Gastrocnemius medialis (tissue), 4 donors: ENCODE results near the gene SEC14L3.

Source experiments
- POLR2A ChIP-seq, 2 donors: fragments of 450-650 bp; IDR thresholded peaks; one replicate each; pipeline ENCODE4 v1.6.1; 2017; ENCODE audit warnings: antibody characterized with exemption in 2 of 2, mild to moderate bottlenecking in 2 of 2, moderate library complexity in 2 of 2
- TF ChIP-seq, protein P1 (sequence below), 5 experiments: fragments of 450-650 bp in 3 of 5; fragments of 200-600 bp in 2 of 5; sonication (generic) in 2 of 5; IDR thresholded peaks in 4 of 5; conservative IDR thresholded peaks in 1 of 5; 1 replicate in 4 of 5; 2 replicates in 1 of 5; pipeline ENCODE4 v1.5.1; 2016 to 2019; ENCODE audit warnings: antibody characterized with exemption in 5 of 5, mild to moderate bottlenecking in 3 of 5, moderate library complexity in 3 of 5

DNA sequence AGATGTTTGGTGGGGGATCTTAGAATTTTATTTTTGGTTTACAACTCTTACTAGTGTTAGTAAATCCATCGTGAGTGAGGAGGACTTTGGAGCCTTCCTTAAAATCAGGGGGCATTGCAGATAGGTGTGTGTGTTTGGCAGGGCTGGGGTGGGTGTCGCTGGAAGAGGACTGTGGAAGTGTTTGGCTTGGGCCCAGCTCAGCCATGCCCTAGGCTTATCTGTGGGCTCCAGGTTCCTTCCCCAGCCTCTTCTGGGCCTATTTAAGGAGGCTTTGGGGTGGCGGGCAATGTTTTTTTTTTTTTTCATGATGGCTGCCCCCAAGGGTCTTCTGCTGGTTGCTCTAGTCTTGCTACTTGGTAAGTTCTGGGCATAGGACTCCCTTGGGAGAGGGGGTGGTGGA is 24.2 kb downstream of the SEC14L3 start:
- TF ChIP-seq, protein P1, sequence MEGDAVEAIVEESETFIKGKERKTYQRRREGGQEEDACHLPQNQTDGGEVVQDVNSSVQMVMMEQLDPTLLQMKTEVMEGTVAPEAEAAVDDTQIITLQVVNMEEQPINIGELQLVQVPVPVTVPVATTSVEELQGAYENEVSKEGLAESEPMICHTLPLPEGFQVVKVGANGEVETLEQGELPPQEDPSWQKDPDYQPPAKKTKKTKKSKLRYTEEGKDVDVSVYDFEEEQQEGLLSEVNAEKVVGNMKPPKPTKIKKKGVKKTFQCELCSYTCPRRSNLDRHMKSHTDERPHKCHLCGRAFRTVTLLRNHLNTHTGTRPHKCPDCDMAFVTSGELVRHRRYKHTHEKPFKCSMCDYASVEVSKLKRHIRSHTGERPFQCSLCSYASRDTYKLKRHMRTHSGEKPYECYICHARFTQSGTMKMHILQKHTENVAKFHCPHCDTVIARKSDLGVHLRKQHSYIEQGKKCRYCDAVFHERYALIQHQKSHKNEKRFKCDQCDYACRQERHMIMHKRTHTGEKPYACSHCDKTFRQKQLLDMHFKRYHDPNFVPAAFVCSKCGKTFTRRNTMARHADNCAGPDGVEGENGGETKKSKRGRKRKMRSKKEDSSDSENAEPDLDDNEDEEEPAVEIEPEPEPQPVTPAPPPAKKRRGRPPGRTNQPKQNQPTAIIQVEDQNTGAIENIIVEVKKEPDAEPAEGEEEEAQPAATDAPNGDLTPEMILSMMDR (IDR thresholded peaks at IDR 0.05 in 4 of 5, conservative IDR thresholded peaks at IDR 0.05 in 1 of 5): no peak
- no peak for TF ChIP-seq POLR2A (IDR thresholded peaks at IDR 0.05)
